Thyroid gland (tissue), 4 donors: ENCODE measurements around the gene EML6.

Experiments used
- CTCF ChIP-seq, 6 experiments: fragments of 200-600 bp in 3 of 6; fragments of 450-650 bp in 3 of 6; sonication (generic) in 3 of 6; IDR thresholded peaks; one replicate each; pipeline ENCODE4 v1.5.1; 2016 to 2019; ENCODE audit warnings: antibody characterized with exemption in 6 of 6, mild to moderate bottlenecking in 2 of 6, inconsistent platforms in 1 of 6, moderate library complexity in 1 of 6
- POLR2A ChIP-seq, 2 donors: fragments of 450-650 bp; IDR thresholded peaks; one replicate each; pipeline ENCODE4 v1.6.1; 2017; ENCODE audit warnings: antibody characterized with exemption in 2 of 2, mild to moderate bottlenecking in 2 of 2, moderate library complexity in 1 of 2

GRCh38 chr2:54936766-54937165, 213.3 kb downstream of the EML6 start:
- TF ChIP-seq CTCF (IDR thresholded peaks at IDR 0.05) (no peak), POLR2A (IDR thresholded peaks at IDR 0.05) (no peak)
